Breast epithelium (tissue), 4 donors: Measurements from ENCODE around the gene UNC93B1. TPM values are rescaled to one million over a fixed set of nuclear protein-coding genes. Genes with fewer than 3 reads are reported as not detected.
A peak's percentile ranks its signal among the peaks of the same experiment; 100 is the strongest.

ENCODE experiments used
- DNase-seq, 2 donors: peaks; one replicate each; pipeline ENCODE4 v3.0.0-alpha.2; 2019; ENCODE audit warnings: low spot score in 2 of 2
- H3K27ac ChIP-seq, 2 donors: fragments of 200-600 bp; sonication (generic) in 1 of 2; one replicate each; pipeline ENCODE4 v1.5.1; 2016 to 2019; ENCODE audit warnings: mild to moderate bottlenecking in 1 of 2
- H3K27me3 ChIP-seq, 2 donors: fragments of 200-600 bp; sonication (generic) in 1 of 2; one replicate each; pipeline versions ENCODE4 v1.5.1 to v1.6.0; 2017 to 2019; ENCODE audit warnings: control low read depth in 1 of 2, mild to moderate bottlenecking in 1 of 2
- H3K36me3 ChIP-seq: fragments of 200-600 bp; one replicate; pipeline ENCODE4 v1.5.1; 2019
- H3K4me1 ChIP-seq, 2 donors: fragments of 200-600 bp; sonication (generic); one replicate each; pipeline ENCODE4 v1.5.1; 2016 to 2019; ENCODE audit warnings: control low read depth in 1 of 2
- H3K4me3 ChIP-seq, 3 donors: fragments of 200-600 bp; sonication (generic); 1 replicate in 2 of 3; 2 replicates in 1 of 3; pipeline ENCODE4 v1.5.1; 2016 to 2019; ENCODE audit warnings: mild to moderate bottlenecking in 3 of 3, moderate library complexity in 2 of 3
- H3K9me3 ChIP-seq, 2 donors: fragments of 200-600 bp; sonication (generic) in 1 of 2; one replicate each; pipeline ENCODE4 v1.5.1; 2016 to 2019; ENCODE audit warnings: control low read depth in 1 of 2
- CTCF ChIP-seq, 3 donors: fragments of 450-650 bp; IDR thresholded peaks; one replicate each; pipeline ENCODE4 v1.5.1; 2016 to 2017; ENCODE audit warnings: antibody characterized with exemption in 3 of 3, mild to moderate bottlenecking in 3 of 3, moderate library complexity in 3 of 3
- POLR2A ChIP-seq: fragments of 450-650 bp; IDR thresholded peaks from one replicate; pipeline ENCODE4 v1.6.1; 2016; ENCODE audit warnings: antibody characterized with exemption, mild to moderate bottlenecking, moderate library complexity
- POLR2AphosphoS5 ChIP-seq, 3 donors: sonication (generic); formaldehyde crosslinking; IDR thresholded peaks; one replicate each; pipeline ENCODE4 v1.6.1; 2017; ENCODE audit warnings: antibody characterized with exemption in 3 of 3
- intact Hi-C: fragments of 100-400 bp; cut with DNase I; formaldehyde crosslinking; loops from one replicate; pipeline ENCODE4 v1.15.1; 2023; ENCODE audit warnings: low total_unique reads
- total RNA-seq, 3 donors: library from RNA; depleted of rRNA; stranded (reverse); fragments of >200 nt; gene quantifications; one replicate each; pipeline ENCODE4 v1.1.0, GENCODE V29; 2016

UNC93B1 gene
- total RNA-seq, 3 donors from 2014 or later, result 40.3 to 63.7 (median 49.8) TPM

- no peaks in the 10 kb centered on the region for H3K36me3 ChIP-seq
- no peak overlapping the region for H3K4me3 ChIP-seq
Observed at GRCh38 chr11:68041617-68042218, 37.8 kb upstream of the UNC93B1 start.

GRCh38 chr11:68040957-68041591 is 37.2 kb upstream of the UNC93B1 start:
- no peaks in the 10 kb centered on the region for H3K9me3 ChIP-seq
- H3K27ac ChIP-seq, result peak overlapping the region; percentile 88 to 92
- no peaks in the 10 kb centered on the region for H3K36me3 ChIP-seq
- H3K4me3 ChIP-seq, result peak overlapping the region; percentile 68 to 79 (median 69)
- intact Hi-C loops, result no loop called here
- DNase-seq, result no peak
- peaks cover 12 to 20% of the 10 kb centered on the region in 2 donors for H3K4me1 ChIP-seq
- no peaks in the 10 kb centered on the region for H3K27me3 ChIP-seq
- TF ChIP-seq POLR2AphosphoS5 (IDR thresholded peaks at IDR 0.05) (no peak), POLR2A (no peak), CTCF (IDR thresholded peaks at IDR 0.05) (no peak)

More at GRCh38 chr11:68041617-68042218, 37.8 kb upstream of the UNC93B1 start:
- H3K4me1 ChIP-seq, result peaks cover 12 to 18% of the 10 kb centered on the region in 2 donors
- H3K27ac ChIP-seq, result peak overlapping the region; percentile 88 to 92
- no peaks in the 10 kb centered on the region for H3K27me3 ChIP-seq
- DNase-seq, result no peak
- intact Hi-C loops, result no loop called here
- no peak for TF ChIP-seq POLR2A
- no peak for TF ChIP-seq CTCF (IDR thresholded peaks at IDR 0.05)
- TF ChIP-seq POLR2AphosphoS5 (IDR thresholded peaks at IDR 0.05), result no peak
- no peaks in the 10 kb centered on the region for H3K9me3 ChIP-seq

- intact Hi-C loops, result no loop called here
- H3K36me3 ChIP-seq, result no peaks in the 10 kb centered on the region
- DNase-seq, result no peak
- H3K27ac ChIP-seq, result peak overlapping the region; percentile 88 to 92
- no peaks in the 10 kb centered on the region for H3K9me3 ChIP-seq
- H3K4me3 ChIP-seq, result peak overlapping the region; percentile 68 to 79 (median 69)
- no peaks in the 10 kb centered on the region for H3K27me3 ChIP-seq
- H3K4me1 ChIP-seq, result peaks cover 12 to 20% of the 10 kb centered on the region in 2 donors
- TF ChIP-seq POLR2AphosphoS5 (IDR thresholded peaks at IDR 0.05) (peak in 1 of 3 donors; percentile 44), CTCF (IDR thresholded peaks at IDR 0.05) (no peak)
Observed at GRCh38 chr11:68040101-68040956, 36.4 kb upstream of the UNC93B1 start.

- peaks cover 12 to 20% of the 10 kb centered on the region in 2 donors for H3K4me1 ChIP-seq
- H3K9me3 ChIP-seq, result no peaks in the 10 kb centered on the region
- no peaks in the 10 kb centered on the region for H3K27me3 ChIP-seq
- TF ChIP-seq POLR2AphosphoS5 (IDR thresholded peaks at IDR 0.05), result no peak
- TF ChIP-seq POLR2A, result no peak
- TF ChIP-seq CTCF (IDR thresholded peaks at IDR 0.05), result no peak
- intact Hi-C loops, result no loop called here
- peak overlapping the region; percentile 68 to 79 (median 69) for H3K4me3 ChIP-seq
- no peak for DNase-seq
- H3K27ac ChIP-seq, result peak overlapping the region; percentile 88 to 92
- no peaks in the 10 kb centered on the region for H3K36me3 ChIP-seq
Observed at GRCh38 chr11:68039526-68040086, 35.7 kb upstream of the UNC93B1 start.
